ENCODE data around the gene CABP1.

- TF ChIP-seq POLR2AphosphoS5 (IDR thresholded peaks at IDR 0.05; ENCODE audit: low read depth, low read length): no peak
- TF ChIP-seq POLR2A (IDR thresholded peaks at IDR 0.05; ENCODE audit: low read depth, low read length): no peak
- TF ChIP-seq TAF1 (IDR thresholded peaks at IDR 0.05; ENCODE audit: borderline replicate concordance, low read depth, low read length): no peak
These were observed 40.5 kb upstream of the CABP1 start for GRCh38 chr12:120599672-120600552.
